ENCODE results near the gene MROH2A.
A peak's percentile ranks its signal among the peaks of the same experiment; 100 is the strongest.

MROH2A gene

DNA sequence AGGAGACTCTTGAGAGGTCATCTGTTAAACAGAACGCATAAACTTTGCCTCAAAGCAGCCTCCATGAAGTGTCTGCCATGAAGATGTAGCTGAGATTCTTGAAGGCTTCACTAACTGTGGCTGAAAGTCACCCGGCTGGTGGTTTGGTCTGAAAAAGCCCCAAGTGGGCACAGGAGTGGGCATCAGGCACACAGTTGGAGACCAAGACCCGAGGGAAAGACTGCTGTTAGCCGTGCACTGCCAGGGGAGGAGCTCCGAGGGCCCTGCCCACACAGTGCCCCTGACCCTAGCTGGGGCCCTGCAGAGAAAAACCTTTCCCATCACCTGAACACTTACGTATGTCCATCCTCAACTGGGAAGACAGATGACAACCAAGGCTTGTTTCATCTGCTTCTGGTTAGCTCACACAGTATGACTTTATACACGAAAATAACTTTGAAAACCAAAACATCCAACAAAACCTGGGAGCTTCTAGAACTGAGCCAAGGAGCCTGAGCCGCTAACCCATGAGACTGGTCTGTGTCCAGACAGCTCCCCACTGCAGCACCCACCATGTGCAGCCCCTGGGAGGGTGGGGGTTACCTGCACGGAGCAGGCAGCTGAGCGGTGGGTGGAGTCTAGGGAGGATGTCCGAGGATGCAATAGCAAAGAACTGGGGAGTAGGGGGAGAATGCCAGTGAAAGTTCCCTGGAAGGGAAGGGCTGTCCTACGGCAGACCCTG is 60.8 kb downstream of the MROH2A start:
- no peak for DNase-seq

DNA sequence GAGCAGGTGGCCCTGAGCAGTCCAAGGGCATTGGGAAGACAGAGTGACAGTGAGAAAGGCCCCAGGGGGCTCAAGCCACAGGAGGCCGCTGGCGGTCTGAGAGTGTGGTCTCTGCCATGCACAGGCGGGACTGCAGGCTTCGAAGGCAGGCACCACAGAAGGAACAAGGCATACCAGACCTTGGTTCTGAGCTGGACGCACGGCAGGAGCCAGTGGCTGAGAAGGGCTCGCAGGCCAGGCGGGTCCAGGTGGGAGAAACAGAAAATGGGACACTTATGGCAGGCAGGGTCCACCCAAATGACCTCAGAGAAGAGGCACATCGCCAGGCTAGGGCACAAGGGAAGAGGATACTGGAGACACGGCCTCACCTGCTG is 61.3 kb downstream of the MROH2A start:
- no peak for DNase-seq

DNA sequence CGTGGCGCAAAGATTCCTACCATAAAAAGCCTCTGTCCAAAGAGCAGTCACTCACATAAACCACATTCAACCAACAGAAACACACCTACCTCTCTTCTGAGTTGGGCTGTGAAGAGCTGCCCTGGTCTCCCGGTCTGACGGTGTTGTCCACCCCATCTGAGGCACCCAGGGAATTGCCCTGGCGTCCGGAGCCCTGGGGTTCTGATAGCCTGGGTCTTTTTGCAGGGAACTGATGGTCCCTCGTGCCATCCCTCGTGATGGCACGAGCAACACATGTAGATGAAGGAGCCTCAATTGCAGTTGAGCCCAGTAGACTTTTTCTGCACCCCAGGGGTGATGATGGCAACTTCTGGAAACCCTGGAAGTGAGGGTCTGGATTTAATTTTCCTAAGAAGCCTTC is 62.4 kb downstream of the MROH2A start:
- DNase-seq = no peak

DNA sequence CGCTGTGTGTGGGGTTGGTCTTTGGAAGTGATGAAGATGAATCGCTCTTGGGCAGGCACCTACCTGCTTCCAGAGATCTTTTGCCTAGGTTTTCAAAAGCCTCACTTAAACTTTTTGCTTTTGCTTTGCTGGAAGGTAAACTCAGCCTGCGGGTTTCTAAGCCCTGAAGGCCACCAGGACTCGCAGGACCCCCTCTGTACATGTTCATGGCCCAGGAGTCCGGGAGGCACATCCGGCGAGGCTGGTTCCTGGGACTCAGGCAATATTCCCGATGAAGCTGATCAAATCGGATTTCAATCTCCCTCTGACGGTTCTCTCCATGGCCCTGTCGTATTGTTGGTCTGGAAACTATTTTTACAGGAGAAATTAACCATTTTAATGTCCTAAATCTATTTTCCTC is 63.1 kb downstream of the MROH2A start:
- no peak for DNase-seq

GRCh38 chr2:233844064-233844807 is 66.1 kb downstream of the MROH2A start:
- no peak for DNase-seq

GRCh38 chr2:233844836-233845235 is 66.7 kb downstream of the MROH2A start:
- no peak for DNase-seq

DNA sequence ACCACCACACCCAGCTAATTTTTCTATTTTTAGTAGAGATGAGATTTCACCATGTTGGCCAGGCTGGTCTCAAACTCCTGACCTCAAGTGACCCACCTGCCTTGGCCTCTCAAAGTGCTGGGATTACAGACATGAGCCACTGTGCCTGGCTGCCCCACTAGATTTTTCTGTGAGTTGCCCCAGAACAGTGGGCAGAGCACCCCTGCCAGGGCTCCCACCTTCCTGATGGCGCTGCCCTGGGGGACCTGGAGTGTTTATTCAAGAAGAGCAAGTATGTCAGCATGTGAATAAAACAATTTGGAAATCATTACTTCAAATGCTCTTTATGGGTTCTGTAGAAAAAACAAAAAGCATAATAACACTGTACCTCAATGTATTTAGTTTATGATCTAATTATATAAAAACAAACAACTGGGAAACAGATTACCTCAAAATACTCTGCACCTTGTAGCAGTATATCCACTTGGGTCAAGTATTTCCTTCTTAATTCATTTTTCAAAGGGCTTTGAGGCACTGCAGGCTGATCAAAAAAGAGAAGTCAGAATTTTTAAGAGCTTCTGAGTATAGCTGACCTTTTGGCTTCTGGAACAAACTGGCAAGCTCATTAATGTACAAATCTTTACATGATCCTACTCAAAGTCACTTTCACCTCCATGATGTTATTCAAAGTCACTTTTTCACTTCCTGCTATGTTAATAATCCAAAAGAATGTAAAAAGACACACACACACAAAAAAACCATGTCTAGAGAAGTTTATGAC is 67.4 kb downstream of the MROH2A start:
- DNase-seq = no peak

- DNase-seq = no peak
These were observed 68.5 kb downstream of the MROH2A start for GRCh38 chr2:233846387-233847247.

GRCh38 chr2:233847248-233847898 is 69.2 kb downstream of the MROH2A start:
- no peak for DNase-seq

- DNase-seq = no peak
These were observed 70.1 kb downstream of the MROH2A start for GRCh38 chr2:233848276-233848675.

DNA sequence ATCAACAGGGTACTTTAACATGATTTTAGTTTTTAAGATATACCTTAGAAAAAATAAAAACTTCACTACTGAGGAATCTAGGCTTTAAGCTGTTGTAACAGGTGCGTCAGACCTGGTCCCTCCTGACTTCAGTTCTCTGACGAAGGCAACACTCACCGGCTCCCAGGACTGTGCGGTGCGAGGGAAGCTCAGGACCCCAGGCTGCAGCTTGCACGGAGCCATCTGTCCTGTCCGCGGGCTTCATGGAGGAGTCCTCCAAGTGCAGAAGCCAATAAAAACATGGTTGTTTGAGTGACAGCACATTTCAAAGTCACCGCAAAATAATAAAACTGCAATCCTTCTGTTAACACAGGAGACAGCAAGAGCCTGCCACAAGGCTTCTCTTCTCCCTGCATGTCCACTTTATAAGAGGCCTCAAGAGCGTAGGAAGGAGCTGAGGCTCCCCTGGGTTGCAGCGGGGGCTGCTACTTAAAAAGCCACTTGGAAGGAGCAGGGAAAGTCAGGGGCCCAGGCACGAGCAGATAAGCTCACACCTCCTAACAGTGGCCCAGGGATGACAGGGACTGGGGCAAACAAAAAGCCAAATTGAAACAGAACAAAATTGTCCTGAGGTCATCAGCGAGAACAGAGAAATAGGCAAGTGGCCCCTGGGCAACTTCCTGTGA is 71.6 kb downstream of the MROH2A start:
- DNase-seq = no peak

DNA sequence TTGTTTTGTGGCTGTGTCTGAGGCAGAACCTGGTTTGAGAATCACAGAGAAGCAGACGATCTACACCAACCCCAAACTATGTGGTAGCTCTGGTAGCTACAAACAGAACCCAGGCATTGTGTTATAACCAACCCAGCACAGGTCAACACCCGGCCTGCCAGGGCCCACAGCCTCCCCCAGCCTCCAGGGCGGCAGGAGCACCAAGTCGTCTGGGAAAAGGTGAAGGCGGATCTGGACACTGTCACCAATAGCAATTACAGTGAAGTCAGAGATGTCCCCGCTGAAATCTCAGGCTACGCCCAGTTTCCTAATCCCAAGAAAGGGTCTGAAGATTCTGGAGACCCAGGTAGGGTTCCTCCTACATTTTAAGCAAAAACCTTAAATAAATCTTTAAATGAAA is 72.6 kb downstream of the MROH2A start:
- no peak for DNase-seq

- DNase-seq = no peak
These were observed 73.0 kb downstream of the MROH2A start for GRCh38 chr2:233851169-233851568.

DNA sequence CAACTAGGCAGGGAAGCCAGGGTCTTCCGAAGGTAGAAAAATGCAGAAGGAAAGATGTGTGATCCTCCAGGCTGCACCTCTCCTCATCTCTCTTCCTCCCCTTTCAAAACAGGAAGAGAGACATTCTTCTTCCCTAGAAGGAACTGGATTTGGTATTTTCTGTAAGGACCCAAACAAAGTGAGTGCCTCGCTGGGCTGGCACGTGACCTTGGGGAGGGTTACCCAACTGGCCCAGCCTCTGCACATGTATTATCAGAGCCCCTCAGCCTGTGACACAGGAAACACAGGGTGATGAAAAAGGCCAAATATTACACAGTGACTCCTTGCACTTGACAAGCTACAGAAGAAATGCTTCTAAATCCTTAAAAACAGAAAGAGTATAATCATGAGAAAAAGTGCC is 73.9 kb downstream of the MROH2A start:
- no peak for DNase-seq

DNA sequence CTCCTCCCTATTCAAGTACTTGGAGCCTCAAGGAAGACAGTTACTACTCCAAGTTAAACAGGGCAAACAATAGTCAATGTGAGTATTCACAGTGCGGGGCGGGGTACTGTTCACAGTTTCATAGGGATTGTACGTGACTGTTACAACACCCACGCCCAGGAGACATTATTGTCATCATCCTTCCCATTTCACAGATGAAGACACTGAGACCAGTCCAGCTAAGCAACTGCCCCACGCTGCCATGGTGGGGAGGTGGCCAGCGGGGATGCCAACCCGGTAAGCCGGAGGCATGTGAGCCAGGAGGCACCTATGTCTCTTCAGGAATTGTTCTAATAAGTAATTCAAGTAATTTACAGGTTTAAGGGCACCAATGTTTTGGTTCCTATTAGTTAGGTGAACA is 75.2 kb downstream of the MROH2A start:
- no peak for DNase-seq

DNA sequence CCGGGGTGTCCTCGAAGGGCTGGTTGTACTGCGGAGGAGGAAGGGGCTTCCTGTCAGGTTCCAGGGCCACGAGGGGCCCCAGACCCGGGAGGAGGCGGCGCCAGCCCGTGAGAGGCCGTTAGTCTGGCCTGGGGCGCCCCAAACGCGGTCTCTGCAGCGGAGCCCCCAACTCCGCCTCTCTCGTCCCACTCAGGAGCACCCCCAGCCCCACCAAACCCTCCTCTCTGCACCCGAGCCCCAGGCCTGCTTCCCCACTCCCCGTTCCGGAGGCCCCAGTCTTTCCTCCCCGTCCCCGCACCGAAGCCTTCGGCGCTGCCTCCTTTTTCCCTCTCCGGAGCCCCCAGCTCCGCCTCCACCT is 75.7 kb downstream of the MROH2A start:
- no peak for DNase-seq

- peak; percentile 96 for DNase-seq
These were observed 76.3 kb downstream of the MROH2A start, which contains the start of gene HJURP for GRCh38 chr2:233854241-233854981. Gene HJURP, minus strand, starts transcription at chr2:233854535. Its CDS starts 35 bp downstream, at chr2:233854500.

DNA sequence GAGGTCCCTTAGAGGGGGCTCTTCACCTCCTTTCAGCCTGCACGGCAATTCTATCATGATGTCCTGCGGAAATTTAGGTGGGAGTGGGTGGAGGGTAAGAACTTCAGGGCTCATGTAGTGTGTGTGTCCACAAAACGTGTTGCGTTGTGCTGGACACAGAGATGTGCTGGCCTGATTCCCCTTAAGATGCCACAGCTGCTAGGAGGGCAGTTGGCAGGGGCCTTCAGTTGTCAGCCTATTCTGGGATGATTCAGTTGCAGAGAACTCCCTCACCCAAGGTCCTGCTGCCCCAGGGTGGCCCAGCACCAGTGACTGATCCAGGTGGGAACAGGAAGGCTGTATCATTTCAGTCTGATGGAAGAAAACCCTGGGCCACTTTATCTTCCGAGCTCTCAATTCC is 77.2 kb downstream of the MROH2A start:
- no peak for DNase-seq

DNA sequence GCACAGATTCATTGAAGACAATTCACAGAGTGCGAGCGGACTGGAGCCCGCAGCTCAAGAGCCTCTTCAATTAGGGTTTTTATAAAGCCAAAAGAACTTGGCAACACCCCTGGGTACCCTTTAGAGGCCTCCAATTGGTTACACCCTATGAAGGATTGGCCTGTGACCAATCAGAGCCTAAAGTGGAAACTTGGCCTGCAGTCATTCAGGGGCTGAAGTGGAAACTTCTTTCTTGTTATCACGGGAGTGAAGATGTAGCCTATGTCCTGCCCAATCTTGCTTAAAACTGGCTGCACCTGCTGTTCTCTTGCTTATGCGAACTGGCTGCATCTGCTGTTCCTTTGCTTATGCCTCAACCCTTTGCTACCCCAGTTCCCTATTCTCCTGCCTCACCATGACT is 78.1 kb downstream of the MROH2A start:
- DNase-seq = peak; percentile 13

- DNase-seq = no peak
These were observed 79.5 kb downstream of the MROH2A start for GRCh38 chr2:233857511-233858141.

- no peak for DNase-seq
These were observed 80.2 kb downstream of the MROH2A start for GRCh38 chr2:233858331-233858730.
